GM10248 (cell line): ENCODE data around the gene CTTNBP2NL.
"Not testable (repeated sequence)": the region's sequence is repeated elsewhere in the genome, so short reads cannot be mapped to it uniquely, and the experiment has no call there.

Experiments used
- CTCF ChIA-PET: fragments of 300-600 bp; sonication (Branson Sonifier 250); formaldehyde crosslinking; extraction: SDS; loops from one replicate; lab custom pipeline; 2021; ENCODE audit warnings: antibody characterized with exemption; lab: Yijun Ruan, JAX
- POLR2A ChIA-PET: fragments of 350-650 bp; sonication (Branson Sonifier 250); formaldehyde crosslinking; extraction: SDS; loops from one replicate; lab custom pipeline; 2020; ENCODE audit warnings: antibody characterized with exemption; lab: Yijun Ruan, JAX
- DNase-seq: peaks from one replicate; pipeline ENCODE4 v3.0.0; 2012; ENCODE audit errors: extremely low spot score
- CTCF ChIP-seq: IDR thresholded peaks from 2 replicates; pipeline ENCODE4 v1.5.1; 2012; ENCODE audit warnings: mild to moderate bottlenecking, low read depth; ENCODE audit errors: extremely low read depth, missing control alignments, control extremely low read depth

The CTTNBP2NL gene

GRCh38 chr1:112436384-112437156 is 40.6 kb downstream of the CTTNBP2NL start:
- ChIA-PET CTCF (interaction anchor here (1.1 to 1.2 kb wide), 2 partner anchors 10 to 11 kb away, joined by 4 read pairs; no protein-coding TSS in a partner anchor), POLR2A (no interaction called here)
- no peak for DNase-seq
- no peak for TF ChIP-seq CTCF

- POLR2A ChIA-PET, DNase-seq: not testable (repeated sequence)
- CTCF ChIA-PET, result interaction anchor here (1.0 to 1.5 kb wide), 2 partner anchors 9 to 28 kb away, joined by 3 to 4 read pairs; no protein-coding TSS in a partner anchor
Observed at GRCh38 chr1:112438156-112438555, 42.1 kb downstream of the CTTNBP2NL start.

GRCh38 chr1:112439592-112439991 is 43.6 kb downstream of the CTTNBP2NL start:
- ChIA-PET POLR2A (no interaction called here), CTCF (interaction anchor here (1.3 to 1.5 kb wide), 3 partner anchors 10 to 27 kb away, joined by 3 to 5 read pairs (median 4); no protein-coding TSS in a partner anchor)
- no peak for DNase-seq
- no peak for TF ChIP-seq CTCF

- ChIA-PET POLR2A (no interaction called here), CTCF (interaction anchor here (1.3 kb wide), 1 partner anchor 26 kb away, joined by 3 read pairs; no protein-coding TSS in a partner anchor)
- no peak for TF ChIP-seq CTCF
- no peak for DNase-seq
Observed at GRCh38 chr1:112440574-112440973, 44.6 kb downstream of the CTTNBP2NL start.

- POLR2A ChIA-PET, result no interaction called here
- no peak for DNase-seq
- CTCF ChIA-PET, result interaction anchor here (0.7 kb wide), 1 partner anchor 22 kb away, joined by 4 read pairs; no protein-coding TSS in a partner anchor
- TF ChIP-seq CTCF, result no peak
Observed at GRCh38 chr1:112444269-112444668, 48.3 kb downstream of the CTTNBP2NL start.

GRCh38 chr1:112445596-112445995 is 49.6 kb downstream of the CTTNBP2NL start:
- ChIA-PET POLR2A (no interaction called here), CTCF (interaction anchor here (0.9 to 4.1 kb wide), 6 partner anchors 9 to 56 kb away, joined by 3 to 23 read pairs (median 4); no protein-coding TSS in a partner anchor)
- no peak for DNase-seq
- no peak for TF ChIP-seq CTCF

GRCh38 chr1:112446411-112446810 is 50.4 kb downstream of the CTTNBP2NL start:
- no peak for TF ChIP-seq CTCF
- DNase-seq, result no peak
- POLR2A ChIA-PET, result no interaction called here
- CTCF ChIA-PET, result interaction anchor here (0.9 to 4.1 kb wide), 8 partner anchors 10 to 267 kb away, joined by 3 to 23 read pairs (median 4); no protein-coding TSS in a partner anchor
